ENCODE data around the gene ZNF326.
"Not testable (repeated sequence)": the region's sequence is repeated elsewhere in the genome, so short reads cannot be mapped to it uniquely, and the experiment has no call there.

The ZNF326 gene

DNA sequence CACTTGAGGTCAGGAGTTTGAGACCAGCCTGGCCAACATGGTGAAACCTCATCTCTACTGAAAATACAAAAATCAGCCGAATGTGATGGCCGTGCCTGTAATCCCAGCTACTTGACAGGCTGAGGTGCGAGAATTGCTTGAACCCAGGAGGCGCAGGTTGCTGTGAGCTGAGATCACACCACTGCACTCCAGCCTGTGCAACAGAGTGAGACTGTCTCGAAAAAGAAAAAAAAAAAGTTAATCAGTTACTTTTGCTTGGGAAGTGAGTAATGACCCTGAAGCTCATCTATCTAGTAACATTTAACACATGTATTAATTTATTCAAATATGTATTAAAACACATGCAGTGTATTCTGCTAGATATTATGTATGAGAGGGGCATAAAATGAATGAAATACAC, 49.4 kb downstream of the ZNF326 start:
- H4K5ac ChIP-seq (ENCODE audit: low read length) = no peak overlapping the region
- no peaks in the 10 kb centered on the region for H3K79me1 ChIP-seq (ENCODE audit: low read length)
- H2BK15ac ChIP-seq (replicated peaks; ENCODE audit: low read depth) = no peak overlapping the region
- no peaks in the 10 kb centered on the region for H3K79me2 ChIP-seq (ENCODE audit: control insufficient read depth, insufficient read depth, low read length)
- no peak overlapping the region for H2AK5ac ChIP-seq (ENCODE audit: low read length)
- no peak overlapping the region for H2BK5ac ChIP-seq (ENCODE audit: low read length)
- H3K4me3 ChIP-seq (ENCODE audit: low read length) = no peak overlapping the region
- H3K4me1 ChIP-seq (ENCODE audit: control insufficient read depth, low read depth, low read length) = no peaks in the 10 kb centered on the region
- H3K4me2 ChIP-seq (ENCODE audit: low read length) = no peak overlapping the region
- no peak overlapping the region for H3K27ac ChIP-seq (ENCODE audit: low read depth, low read length)
- no peak overlapping the region for H4K8ac ChIP-seq (ENCODE audit: low read depth, low read length)
- no peak overlapping the region for H3K9ac ChIP-seq (ENCODE audit: low read length)
- no CpG with 5 or more reads among the region's 5 CpGs for WGBS (ENCODE audit: extremely low coverage, insufficient coverage, low lambda C conversion rate)
- H3K27me3 ChIP-seq (ENCODE audit: insufficient read depth, low read length, poor library complexity) = no peaks in the 10 kb centered on the region
- no peak overlapping the region for H3K18ac ChIP-seq (ENCODE audit: low read length)
- H3K36me3 ChIP-seq (ENCODE audit: control insufficient read depth, insufficient read depth, low read length) = no peaks in the 10 kb centered on the region
- H3K4ac ChIP-seq (ENCODE audit: low read depth, low read length) = no peak overlapping the region
- H3K23ac ChIP-seq (ENCODE audit: low read length) = no peak overlapping the region
- DNase-seq = no peak
- H2BK120ac ChIP-seq (ENCODE audit: low read depth, low read length) = no peak overlapping the region
- no peak overlapping the region for H3K56ac ChIP-seq (ENCODE audit: low read length)

DNA sequence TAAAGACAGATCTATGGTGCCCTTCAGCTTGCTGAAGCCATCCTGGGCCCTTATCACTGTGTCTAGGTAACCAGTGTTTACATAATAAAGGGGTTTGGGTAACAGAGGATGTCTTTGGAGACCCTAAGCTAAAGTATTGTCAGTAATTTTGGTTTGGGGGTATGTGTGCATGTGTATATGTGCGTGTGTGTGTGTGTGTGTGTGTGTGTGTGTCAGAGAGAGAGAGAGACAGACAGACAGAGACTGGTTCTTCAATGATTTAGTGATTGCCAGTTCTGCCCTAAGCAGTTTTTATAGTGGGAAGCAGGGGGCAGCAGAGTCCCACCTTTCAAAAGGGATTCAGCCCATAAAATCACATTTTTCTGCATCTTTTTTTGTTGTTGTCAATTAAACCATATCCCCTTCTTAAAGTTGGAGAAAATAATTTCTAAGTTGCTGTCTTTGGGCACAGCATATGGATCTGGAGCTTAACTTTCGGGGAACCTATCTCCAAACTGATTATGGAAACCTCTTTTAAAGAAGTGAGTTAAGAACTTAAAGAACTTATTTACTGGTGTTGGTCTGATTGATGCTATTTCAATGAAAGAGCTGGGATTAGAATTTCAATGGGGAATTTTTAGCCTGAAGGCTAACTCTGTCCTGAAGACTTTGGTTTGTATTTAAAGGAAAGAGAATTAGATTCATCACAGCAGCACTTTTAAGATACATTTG, 51.1 kb downstream of the ZNF326 start:
- H2AK5ac ChIP-seq (ENCODE audit: low read length) = no peak overlapping the region
- H3K27ac ChIP-seq (ENCODE audit: low read depth, low read length) = no peak overlapping the region
- WGBS (ENCODE audit: extremely low coverage, insufficient coverage, low lambda C conversion rate) = no CpG with 5 or more reads among the region's 2 CpGs
- H2BK5ac ChIP-seq (ENCODE audit: low read length) = no peak overlapping the region
- no peaks in the 10 kb centered on the region for H3K27me3 ChIP-seq (ENCODE audit: insufficient read depth, low read length, poor library complexity)
- H3K18ac ChIP-seq (ENCODE audit: low read length) = no peak overlapping the region
- H2BK15ac ChIP-seq (replicated peaks; ENCODE audit: low read depth) = no peak overlapping the region
- H3K36me3 ChIP-seq (ENCODE audit: control insufficient read depth, insufficient read depth, low read length) = no peaks in the 10 kb centered on the region
- no peaks in the 10 kb centered on the region for H3K4me1 ChIP-seq (ENCODE audit: control insufficient read depth, low read depth, low read length)
- H3K9ac ChIP-seq (ENCODE audit: low read length) = no peak overlapping the region
- H4K8ac ChIP-seq (ENCODE audit: low read depth, low read length) = no peak overlapping the region
- no peak overlapping the region for H3K56ac ChIP-seq (ENCODE audit: low read length)
- no peaks in the 10 kb centered on the region for H3K79me2 ChIP-seq (ENCODE audit: control insufficient read depth, insufficient read depth, low read length)
- H3K4me2 ChIP-seq (ENCODE audit: low read length) = no peak overlapping the region
- H3K4ac ChIP-seq (ENCODE audit: low read depth, low read length) = no peak overlapping the region
- H3K23ac ChIP-seq (ENCODE audit: low read length) = no peak overlapping the region
- peak; percentile 54 for DNase-seq
- no peak overlapping the region for H3K4me3 ChIP-seq (ENCODE audit: low read length)
- H3K79me1 ChIP-seq (ENCODE audit: low read length) = no peaks in the 10 kb centered on the region
- H4K5ac ChIP-seq (ENCODE audit: low read length) = no peak overlapping the region
- no peak overlapping the region for H2BK120ac ChIP-seq (ENCODE audit: low read depth, low read length)

DNA sequence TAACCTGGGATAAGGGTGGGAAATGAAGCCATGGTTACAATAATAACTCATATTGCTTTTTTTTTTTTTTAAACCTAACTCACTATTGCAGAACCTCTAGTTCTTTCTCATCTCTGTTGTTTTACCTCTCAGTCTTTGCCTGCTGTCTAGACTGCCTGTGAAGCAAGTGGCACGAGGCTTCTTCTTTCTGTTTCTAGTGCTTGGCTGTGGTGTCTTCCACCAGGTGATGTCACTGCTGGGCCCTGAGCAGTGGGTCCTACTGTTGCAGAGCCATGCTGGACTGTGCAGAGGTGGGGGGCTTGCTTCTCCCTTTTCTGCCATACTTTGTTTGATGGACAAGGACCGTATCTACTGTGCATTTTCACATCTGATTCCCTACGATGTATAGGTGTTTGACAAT, 51.7 kb downstream of the ZNF326 start:
- H4K8ac ChIP-seq (ENCODE audit: low read depth, low read length) = no peak overlapping the region
- H3K79me1 ChIP-seq (ENCODE audit: low read length) = no peaks in the 10 kb centered on the region
- H2AK5ac ChIP-seq (ENCODE audit: low read length) = no peak overlapping the region
- H3K27ac ChIP-seq (ENCODE audit: low read depth, low read length) = no peak overlapping the region
- H3K4ac ChIP-seq (ENCODE audit: low read depth, low read length) = no peak overlapping the region
- H3K23ac ChIP-seq (ENCODE audit: low read length) = no peak overlapping the region
- H3K18ac ChIP-seq (ENCODE audit: low read length) = no peak overlapping the region
- H3K4me2 ChIP-seq (ENCODE audit: low read length) = no peak overlapping the region
- H3K27me3 ChIP-seq (ENCODE audit: insufficient read depth, low read length, poor library complexity) = no peaks in the 10 kb centered on the region
- H2BK120ac ChIP-seq (ENCODE audit: low read depth, low read length) = no peak overlapping the region
- no peaks in the 10 kb centered on the region for H3K4me1 ChIP-seq (ENCODE audit: control insufficient read depth, low read depth, low read length)
- no peak overlapping the region for H4K5ac ChIP-seq (ENCODE audit: low read length)
- no CpG with 5 or more reads among the region's 3 CpGs for WGBS (ENCODE audit: extremely low coverage, insufficient coverage, low lambda C conversion rate)
- H2BK15ac ChIP-seq (replicated peaks; ENCODE audit: low read depth) = no peak overlapping the region
- no peaks in the 10 kb centered on the region for H3K79me2 ChIP-seq (ENCODE audit: control insufficient read depth, insufficient read depth, low read length)
- H3K36me3 ChIP-seq (ENCODE audit: control insufficient read depth, insufficient read depth, low read length) = no peaks in the 10 kb centered on the region
- no peak overlapping the region for H2BK5ac ChIP-seq (ENCODE audit: low read length)
- H3K9ac ChIP-seq (ENCODE audit: low read length) = no peak overlapping the region
- no peak overlapping the region for H3K56ac ChIP-seq (ENCODE audit: low read length)
- peak; percentile 10 for DNase-seq
- H3K4me3 ChIP-seq (ENCODE audit: low read length) = no peak overlapping the region

DNA sequence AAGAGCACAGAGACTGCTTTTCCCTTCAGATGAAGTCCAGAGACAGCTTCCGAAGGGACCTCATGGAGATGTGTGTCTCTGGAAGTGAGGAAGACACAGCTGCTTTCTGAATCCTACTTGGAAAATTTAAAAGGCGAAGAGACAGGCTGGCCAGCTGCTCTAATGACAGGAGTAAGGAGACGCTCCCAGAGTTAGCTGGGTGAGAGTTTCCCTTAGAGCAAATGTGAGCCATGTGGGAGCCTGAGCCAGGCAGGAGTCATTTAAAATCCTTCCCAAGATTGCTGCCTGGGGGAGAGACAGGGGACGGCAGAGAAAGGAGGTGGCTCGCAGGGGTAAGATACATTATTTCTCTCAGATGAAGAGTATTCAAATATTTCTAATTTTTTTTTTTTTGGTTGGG, 53.1 kb downstream of the ZNF326 start:
- Histone ChIP-seq H3K4me1 (ENCODE audit: control insufficient read depth, low read depth, low read length) (no peaks in the 10 kb centered on the region), H2BK120ac (ENCODE audit: low read depth, low read length) (no peak overlapping the region), H3K56ac (ENCODE audit: low read length) (no peak overlapping the region), H3K4me3 (ENCODE audit: low read length) (no peak overlapping the region), H3K23ac (ENCODE audit: low read length) (no peak overlapping the region), H4K5ac (ENCODE audit: low read length) (no peak overlapping the region), H3K4me2 (ENCODE audit: low read length) (no peak overlapping the region), H3K27ac (ENCODE audit: low read depth, low read length) (no peak overlapping the region), H2BK5ac (ENCODE audit: low read length) (no peak overlapping the region), H3K4ac (ENCODE audit: low read depth, low read length) (no peak overlapping the region), H3K79me2 (ENCODE audit: control insufficient read depth, insufficient read depth, low read length) (no peaks in the 10 kb centered on the region), H2BK15ac (replicated peaks; ENCODE audit: low read depth) (no peak overlapping the region), H2AK5ac (ENCODE audit: low read length) (no peak overlapping the region), H3K79me1 (ENCODE audit: low read length) (no peaks in the 10 kb centered on the region), H3K9ac (ENCODE audit: low read length) (no peak overlapping the region), H3K27me3 (ENCODE audit: insufficient read depth, low read length, poor library complexity) (no peaks in the 10 kb centered on the region), H3K18ac (ENCODE audit: low read length) (no peak overlapping the region), H4K8ac (ENCODE audit: low read depth, low read length) (no peak overlapping the region), H3K36me3 (ENCODE audit: control insufficient read depth, insufficient read depth, low read length) (no peaks in the 10 kb centered on the region)
- DNase-seq = peak; percentile 4
- no CpG with 5 or more reads among the region's 5 CpGs for WGBS (ENCODE audit: extremely low coverage, insufficient coverage, low lambda C conversion rate)

DNA sequence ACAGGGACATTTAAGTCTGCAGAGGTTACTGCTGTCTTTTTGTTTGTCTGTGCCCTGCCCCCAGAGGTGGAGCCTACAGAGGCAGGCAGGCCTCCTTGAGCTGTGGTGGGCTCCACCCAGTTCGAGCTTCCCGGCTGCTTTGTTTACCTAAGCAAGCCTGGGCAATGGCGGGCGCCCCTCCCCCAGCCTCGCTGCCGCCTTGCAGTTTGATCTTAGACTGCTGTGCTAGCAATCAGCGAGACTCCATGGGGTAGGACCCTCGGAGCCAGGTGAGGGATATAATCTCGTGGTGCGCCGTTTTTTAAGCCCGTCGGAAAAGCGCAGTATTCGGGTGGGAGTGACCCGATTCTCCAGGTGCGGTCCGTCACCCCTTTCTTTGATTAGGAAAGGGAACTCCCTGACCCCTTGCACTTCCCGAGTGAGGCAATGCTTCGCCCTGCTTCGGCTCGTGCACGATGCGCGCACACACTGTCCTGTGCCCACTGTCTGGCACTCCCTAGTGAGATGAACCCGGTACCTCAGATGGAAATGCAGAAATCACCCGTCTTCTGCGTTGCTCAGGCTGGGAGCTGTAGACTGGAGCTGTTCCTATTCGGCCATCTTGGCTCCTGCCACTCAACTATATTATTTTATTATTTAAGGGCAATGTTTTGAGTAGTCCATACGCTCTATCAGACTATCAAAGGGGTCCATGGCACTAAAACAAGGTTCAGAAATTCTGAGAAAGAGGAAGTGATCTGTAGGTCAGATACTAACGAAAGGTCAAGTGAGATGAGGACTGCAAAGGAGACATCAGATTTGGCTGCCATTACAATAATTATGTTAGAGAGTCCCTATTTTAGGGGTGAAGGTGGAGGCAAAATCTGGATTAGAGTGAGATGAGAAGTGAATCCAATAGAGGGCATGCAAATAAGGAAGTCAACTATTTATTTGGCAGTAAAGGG, 68.1 kb downstream of the ZNF326 start:
- H3K79me1 ChIP-seq (ENCODE audit: low read length); H3K27ac ChIP-seq (ENCODE audit: low read depth, low read length); H2BK5ac ChIP-seq (ENCODE audit: low read length): not testable (repeated sequence)

More for the DNA sequence above, 68.1 kb downstream of the ZNF326 start:
- not testable (repeated sequence) for H3K4me2 ChIP-seq (ENCODE audit: low read length); H3K27me3 ChIP-seq (ENCODE audit: insufficient read depth, low read length, poor library complexity); H3K56ac ChIP-seq (ENCODE audit: low read length); H3K79me2 ChIP-seq (ENCODE audit: control insufficient read depth, insufficient read depth, low read length); H2AK5ac ChIP-seq (ENCODE audit: low read length); H3K4ac ChIP-seq (ENCODE audit: low read depth, low read length); H3K4me1 ChIP-seq (ENCODE audit: control insufficient read depth, low read depth, low read length); H3K18ac ChIP-seq (ENCODE audit: low read length); H3K23ac ChIP-seq (ENCODE audit: low read length); H2BK120ac ChIP-seq (ENCODE audit: low read depth, low read length); H4K8ac ChIP-seq (ENCODE audit: low read depth, low read length); H2BK15ac ChIP-seq (replicated peaks; ENCODE audit: low read depth); H3K9ac ChIP-seq (ENCODE audit: low read length); H4K5ac ChIP-seq (ENCODE audit: low read length); H3K36me3 ChIP-seq (ENCODE audit: control insufficient read depth, insufficient read depth, low read length); H3K4me3 ChIP-seq (ENCODE audit: low read length); DNase-seq
- WGBS (ENCODE audit: extremely low coverage, insufficient coverage, low lambda C conversion rate) = no CpG with 5 or more reads among the region's 31 CpGs
